ENCODE data around the gene TMED10. TPM values are rescaled to one million over a fixed set of nuclear protein-coding genes. Genes with fewer than 3 reads are reported as not detected.

TMED10 gene
- total and polyA plus RNA-seq, 2 donors (not counting 3 experiments of a cell fraction or from before 2014, with no cell fraction given) = 338 to 342 TPM

DNA sequence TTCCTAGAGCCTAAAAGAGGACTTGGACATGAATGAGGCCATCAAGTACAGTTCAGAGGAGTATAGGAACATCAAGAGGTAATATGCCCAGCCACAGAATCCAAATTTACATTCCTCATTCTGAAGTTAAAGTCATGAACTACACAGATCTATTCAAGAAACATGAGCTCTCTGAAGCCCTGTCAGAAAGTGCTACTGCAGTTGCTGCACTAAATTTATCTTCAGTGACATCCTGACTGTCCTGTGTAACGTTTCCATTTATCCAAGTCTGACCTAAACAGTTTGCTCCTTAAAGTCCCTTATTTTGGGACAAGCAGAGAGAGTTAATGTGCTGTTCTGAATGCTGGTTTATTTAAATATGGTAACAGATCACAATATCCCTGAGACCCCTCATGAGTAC is 77.7 kb downstream of the TMED10 start:
- dilution Hi-C loops (cut with MboI; ENCODE audit: extremely low pct_ligation_motif_present, low sequenced_read_pairs) = no loop called here
- Histone ChIP-seq H3K36me3 (ENCODE audit: control insufficient read depth in 2 of 2, extremely low read depth in 1 of 2, insufficient read depth in 2 of 2, low read length in 2 of 2) (peaks cover 11 to 17% of the 10 kb centered on the region in 2 experiments), H3K9ac (replicated peaks; ENCODE audit: extremely low read depth, insufficient read depth, low read length) (no peak overlapping the region), H3K4me3 (replicated peaks in 1 of 3; ENCODE audit: insufficient read depth in 1 of 3, low read depth in 1 of 3, low read length in 3 of 3) (no peak overlapping the region), H4K20me1 (replicated peaks; ENCODE audit: control insufficient read depth, extremely low read depth, insufficient read depth, low read length) (no peaks in the 10 kb centered on the region), H3K4me1 (ENCODE audit: control insufficient read depth, extremely low read depth, insufficient read depth, low read length) (no peaks in the 10 kb centered on the region), H3K27me3 (ENCODE audit: control insufficient read depth in 2 of 2, insufficient read depth in 2 of 2, low read length in 2 of 2) (no peaks in the 10 kb centered on the region), H3K9me3 (replicated peaks; ENCODE audit: control insufficient read depth, insufficient read depth, low read length) (no peaks in the 10 kb centered on the region), H3K79me2 (ENCODE audit: control insufficient read depth, insufficient read depth, low read length) (no peaks in the 10 kb centered on the region), H3K4me2 (ENCODE audit: insufficient read depth, low read length) (no peak overlapping the region), H3K27ac (ENCODE audit: insufficient read depth, low read depth, low read length) (no peak overlapping the region), H2AFZ (ENCODE audit: low read depth, low read length) (no peak overlapping the region), H3K9me1 (replicated peaks; ENCODE audit: control insufficient read depth, extremely low read depth, insufficient read depth, low read length) (no peaks in the 10 kb centered on the region)
- TF ChIP-seq POLR2AphosphoS5 (IDR thresholded peaks at IDR 0.05; ENCODE audit: insufficient read depth, low read depth, low read length) (no peak), CTCF (IDR thresholded peaks at IDR 0.05; ENCODE audit: extremely low read depth in 1 of 2, insufficient read depth in 1 of 2, low read depth in 1 of 2, low read length in 2 of 2) (no peak), EZH2 (IDR thresholded peaks at IDR 0.05; ENCODE audit: borderline replicate concordance, low read depth, low read length, severe bottlenecking) (no peak), GATA2 (IDR thresholded peaks at IDR 0.05; ENCODE audit: insufficient read depth, insufficient read length, low read depth, low read length) (no peak), MYC (IDR thresholded peaks at IDR 0.05; ENCODE audit: low read depth, low read length) (no peak)
- TF ChIP-seq, protein P1, sequence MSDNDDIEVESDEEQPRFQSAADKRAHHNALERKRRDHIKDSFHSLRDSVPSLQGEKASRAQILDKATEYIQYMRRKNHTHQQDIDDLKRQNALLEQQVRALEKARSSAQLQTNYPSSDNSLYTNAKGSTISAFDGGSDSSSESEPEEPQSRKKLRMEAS (IDR thresholded peaks at IDR 0.05; ENCODE audit: insufficient read depth, insufficient read length) = no peak
- DNase-seq (ENCODE audit: low read depth, low spot score) (no peak), FAIRE-seq (no peak)
- intact Hi-C loops (cut with micrococcal nuclease) = no loop called here
- POLR2A ChIA-PET = no interaction called here
- CTCF ChIA-PET = interaction anchor here (1.0 to 2.2 kb wide), 4 partner anchors 10 to 193 kb away, joined by 3 to 9 read pairs (median 3); partner anchors contain the start of gene ACYP1
- no TSS peak for BruUV-seq (replicated peaks)
